D341Med (cell line): ENCODE measurements around the gene CACNA1B.
A peak's percentile ranks its signal among the peaks of the same experiment; 100 is the strongest.
"Not testable (repeated sequence)": the region's sequence is repeated elsewhere in the genome, so short reads cannot be mapped to it uniquely, and the experiment has no call there.

Experiments used
- DNase-seq: peaks from one replicate; pipeline ENCODE4 v3.0.0; 2012; ENCODE audit warnings: low spot score

The CACNA1B gene

GRCh38 chr9:138073408-138073807 lies 195.8 kb downstream of the CACNA1B start:
- DNase-seq = peak; percentile 20

GRCh38 chr9:138073808-138074207 lies 196.2 kb downstream of the CACNA1B start:
- DNase-seq = peak; percentile 37

- peak; percentile 34 for DNase-seq
Observed at GRCh38 chr9:138074516-138074915, 196.9 kb downstream of the CACNA1B start.

- DNase-seq = peak; percentile 22
Observed at GRCh38 chr9:138075496-138075895, 197.9 kb downstream of the CACNA1B start.

- DNase-seq = peak; percentile 15
Observed at GRCh38 chr9:138075961-138076649, 198.5 kb downstream of the CACNA1B start.

GRCh38 chr9:138076650-138077009 lies 199.0 kb downstream of the CACNA1B start:
- peak; percentile 9 for DNase-seq

- peak; percentile 15 for DNase-seq
Observed at GRCh38 chr9:138077126-138077525, 199.5 kb downstream of the CACNA1B start.

- peak; percentile 17 for DNase-seq
Observed at GRCh38 chr9:138077898-138078540, 200.4 kb downstream of the CACNA1B start.

- no peak for DNase-seq
Observed at GRCh38 chr9:138078846-138079245, 201.3 kb downstream of the CACNA1B start.

GRCh38 chr9:138080979-138081378 lies 203.4 kb downstream of the CACNA1B start:
- no peak for DNase-seq

GRCh38 chr9:138082918-138083636 lies 205.5 kb downstream of the CACNA1B start:
- peak; percentile 14 for DNase-seq

- no peak for DNase-seq
Observed at GRCh38 chr9:138083873-138084272, 206.3 kb downstream of the CACNA1B start.

- no peak for DNase-seq
Observed at GRCh38 chr9:138085568-138085967, 208.0 kb downstream of the CACNA1B start.

GRCh38 chr9:138092057-138092456 lies 214.5 kb downstream of the CACNA1B start:
- DNase-seq = not testable (repeated sequence)

GRCh38 chr9:138094028-138094427 lies 216.4 kb downstream of the CACNA1B start:
- DNase-seq = no peak

- DNase-seq = no peak
Observed at GRCh38 chr9:138095813-138096518, 218.4 kb downstream of the CACNA1B start.

- DNase-seq = peak; percentile 17
Observed at GRCh38 chr9:138096519-138096845, 218.9 kb downstream of the CACNA1B start.

- DNase-seq = peak; percentile 15
Observed at GRCh38 chr9:138097501-138097991, 220.0 kb downstream of the CACNA1B start.

GRCh38 chr9:138098116-138098907 lies 220.7 kb downstream of the CACNA1B start:
- no peak for DNase-seq

- peak; percentile 16 for DNase-seq
Observed at GRCh38 chr9:138098908-138099791, 221.6 kb downstream of the CACNA1B start.
